Measurements from ENCODE around the gene GABRG3.

GABRG3 gene

DNA sequence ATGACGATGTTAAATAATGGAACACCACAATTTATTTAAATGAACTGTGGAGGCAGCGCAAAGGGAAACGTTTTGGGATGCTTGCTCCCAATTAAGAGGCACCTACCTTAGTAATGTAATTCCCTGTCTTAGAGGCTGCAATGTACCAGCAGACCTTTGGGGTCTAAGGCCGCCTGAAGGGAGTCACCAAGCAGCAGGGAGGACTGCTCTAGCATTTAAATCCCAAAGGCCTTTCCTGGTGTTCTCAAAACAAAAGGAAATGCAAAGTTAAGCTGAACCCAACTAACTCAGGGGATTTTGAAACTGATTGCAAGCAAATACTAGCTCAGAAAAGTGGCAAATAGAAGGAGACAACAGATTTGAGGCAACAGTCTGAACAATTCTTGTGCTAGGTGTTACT is 510.8 kb downstream of the GABRG3 start:
- no peak for DNase-seq

- no peak for DNase-seq
Observed at GRCh38 chr15:27482287-27482686, 511.3 kb downstream of the GABRG3 start.

- DNase-seq: no peak
Observed at GRCh38 chr15:27483124-27483523, 512.1 kb downstream of the GABRG3 start.

- no peak for DNase-seq
Observed at GRCh38 chr15:27485265-27485664, 514.3 kb downstream of the GABRG3 start.

GRCh38 chr15:27486051-27486450 is 515.1 kb downstream of the GABRG3 start:
- DNase-seq: no peak

- no peak for DNase-seq
Observed at GRCh38 chr15:27486683-27487647, 516.0 kb downstream of the GABRG3 start.

DNA sequence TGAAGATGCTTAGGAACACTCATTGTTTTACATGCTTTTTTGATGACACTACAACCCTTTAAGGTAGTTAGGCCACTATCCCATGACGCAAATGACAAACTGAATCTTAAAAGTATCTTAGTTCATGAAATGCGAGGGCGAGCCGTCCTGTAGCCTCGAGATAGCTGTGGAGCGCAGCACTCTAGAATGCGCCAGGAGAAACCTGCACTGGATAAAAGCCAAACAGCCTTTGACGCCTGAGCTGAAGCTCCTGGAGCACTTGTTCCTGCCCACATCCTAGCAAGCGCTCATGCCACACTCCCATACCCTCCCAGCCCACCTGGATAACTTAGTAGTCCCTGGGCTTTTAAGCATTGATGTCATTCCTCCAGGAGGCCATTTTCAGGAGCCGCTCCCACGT is 516.9 kb downstream of the GABRG3 start:
- no peak for DNase-seq

DNA sequence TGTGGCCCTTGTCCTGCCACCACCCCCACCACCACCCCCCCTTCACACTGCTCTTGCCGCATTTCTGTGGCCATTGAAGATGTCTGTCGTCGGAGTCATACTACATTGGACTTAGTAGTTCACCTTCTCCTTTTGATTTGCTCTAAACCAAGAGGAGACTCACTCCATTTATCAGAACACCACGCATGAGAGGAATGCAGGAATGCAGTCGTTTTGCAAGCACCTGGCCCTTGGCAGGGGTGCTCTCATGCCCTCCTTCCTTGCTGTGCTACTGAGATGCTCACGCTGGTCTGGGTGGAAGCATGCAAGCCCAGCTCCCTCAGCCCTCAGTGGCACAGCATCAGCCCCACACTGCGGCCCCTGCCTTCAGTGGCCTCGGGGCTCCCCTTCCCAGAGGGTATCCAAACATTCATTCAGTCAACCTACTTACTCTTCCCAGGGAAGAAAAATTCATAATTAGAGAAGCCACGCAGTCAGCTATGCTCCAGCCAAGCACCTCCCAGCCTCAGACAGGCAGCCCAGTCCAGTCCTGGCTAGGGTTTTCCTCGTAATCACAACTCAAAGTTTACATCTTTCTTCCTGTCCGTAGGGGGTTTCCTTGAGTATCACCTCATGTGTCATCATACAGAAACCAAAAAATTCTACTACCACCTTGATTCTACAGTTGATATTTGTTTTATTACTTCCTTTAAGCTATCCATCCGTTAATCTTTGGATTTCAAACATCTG is 520.0 kb downstream of the GABRG3 start:
- no peak for DNase-seq

DNA sequence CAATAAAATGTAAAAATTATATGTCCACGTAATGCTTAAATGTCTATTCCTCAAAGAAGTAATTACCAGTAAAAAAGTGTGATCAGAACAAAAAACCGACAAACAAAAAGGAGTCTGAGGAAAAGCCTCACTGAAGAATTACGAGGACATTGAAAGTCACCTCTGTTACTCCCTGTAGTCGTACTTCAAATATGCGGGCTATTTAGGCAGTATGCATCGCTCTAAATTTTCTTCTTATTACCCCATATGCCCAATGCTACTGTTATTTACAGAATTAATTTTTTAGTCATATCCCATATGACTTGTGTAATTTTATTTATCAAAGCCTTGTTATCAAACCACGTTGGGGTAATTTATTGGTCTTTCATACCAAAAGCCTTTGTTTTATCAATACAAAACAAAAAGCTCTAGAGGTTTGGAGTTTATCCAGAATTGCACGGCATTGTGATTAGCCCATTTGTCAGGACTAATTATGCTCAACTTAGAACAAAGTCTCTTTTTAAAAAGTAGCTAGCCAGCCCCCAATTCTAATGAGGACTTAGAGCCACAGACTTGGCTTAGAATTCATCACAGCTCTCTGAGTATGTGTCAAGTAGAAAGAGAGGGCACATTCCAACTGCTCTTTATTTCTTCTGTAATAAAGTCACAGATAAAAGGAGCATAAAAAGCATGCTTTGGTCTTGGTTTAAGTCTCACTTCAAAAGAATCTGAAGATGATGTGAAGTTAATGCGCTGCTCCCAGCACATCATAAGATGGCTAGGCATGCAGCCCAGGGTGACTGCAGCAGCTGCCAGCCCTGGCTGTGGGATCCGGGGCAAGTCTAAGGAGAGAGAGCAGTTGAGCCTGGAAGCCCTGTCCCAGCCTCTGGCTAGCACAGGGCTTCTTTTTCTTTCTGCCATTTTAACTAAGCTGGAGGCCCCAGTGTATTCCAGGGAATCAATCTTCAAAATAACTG is 521.0 kb downstream of the GABRG3 start:
- no peak for DNase-seq

DNA sequence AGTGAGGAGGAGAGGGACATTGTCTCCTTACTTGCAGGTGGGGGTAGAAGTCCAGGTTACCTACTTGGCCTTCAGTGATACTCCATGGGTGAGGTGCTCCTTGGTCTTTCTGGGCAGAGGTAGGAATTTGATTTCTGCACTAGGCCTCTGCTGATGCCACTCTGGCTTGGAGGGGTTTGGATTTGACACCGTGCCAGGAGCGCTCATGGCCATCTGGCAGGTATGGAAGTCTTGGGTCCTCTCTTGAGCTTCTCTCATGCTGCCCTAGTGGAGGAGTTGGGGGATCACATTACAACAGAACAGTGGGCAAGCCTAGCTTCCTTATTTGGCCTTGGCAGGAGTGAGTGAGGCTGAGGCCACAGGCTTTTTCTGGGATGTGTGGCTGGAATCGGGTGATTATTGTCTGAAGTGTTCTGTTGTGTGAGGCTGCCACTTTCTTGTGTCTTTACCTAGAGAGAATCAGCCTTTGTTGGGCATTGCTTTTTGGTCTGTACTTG is 525.0 kb downstream of the GABRG3 start:
- no peak for DNase-seq

GRCh38 chr15:27498700-27499099 is 527.7 kb downstream of the GABRG3 start:
- DNase-seq: no peak

DNA sequence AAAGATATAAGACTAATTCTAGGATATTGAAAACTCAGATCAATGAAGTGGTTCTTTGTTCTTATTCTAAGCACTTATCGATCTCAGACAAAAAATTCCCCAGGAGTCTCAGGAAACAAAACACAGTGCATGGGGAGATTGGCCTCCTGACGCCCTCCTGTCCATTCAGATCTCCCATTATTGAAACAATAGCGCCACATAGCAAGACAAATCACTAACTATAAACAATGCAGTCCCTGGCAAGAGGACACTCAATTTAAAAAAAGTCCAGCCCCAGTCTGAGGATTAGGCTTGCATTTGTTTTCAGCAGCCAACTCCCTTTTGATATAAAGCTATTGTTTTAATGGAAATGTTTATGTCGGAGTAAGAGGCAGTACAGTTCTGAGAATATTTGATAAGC is 528.2 kb downstream of the GABRG3 start:
- no peak for DNase-seq

- no peak for DNase-seq
Observed at GRCh38 chr15:27499719-27500118, 528.7 kb downstream of the GABRG3 start.

DNA sequence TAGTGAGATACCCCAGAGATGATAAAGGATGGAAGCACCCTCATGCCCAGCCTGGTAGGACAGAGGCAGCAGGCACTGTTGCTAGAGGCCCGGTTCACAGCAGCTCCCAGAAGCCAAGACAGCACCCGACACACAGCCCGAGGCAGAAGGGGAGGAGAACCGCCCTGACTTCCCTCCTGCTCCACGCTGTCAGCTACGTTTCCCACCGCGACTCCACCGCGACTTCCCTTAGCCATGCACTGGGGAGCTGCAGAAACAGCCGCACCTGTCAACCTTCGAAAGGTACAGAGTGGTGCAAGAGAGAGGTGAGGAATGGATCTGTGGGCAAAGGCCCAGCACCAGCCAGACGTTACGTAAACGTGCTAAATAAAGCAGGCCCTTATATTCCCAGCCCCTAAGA is 529.2 kb downstream of the GABRG3 start:
- DNase-seq: no peak

DNA sequence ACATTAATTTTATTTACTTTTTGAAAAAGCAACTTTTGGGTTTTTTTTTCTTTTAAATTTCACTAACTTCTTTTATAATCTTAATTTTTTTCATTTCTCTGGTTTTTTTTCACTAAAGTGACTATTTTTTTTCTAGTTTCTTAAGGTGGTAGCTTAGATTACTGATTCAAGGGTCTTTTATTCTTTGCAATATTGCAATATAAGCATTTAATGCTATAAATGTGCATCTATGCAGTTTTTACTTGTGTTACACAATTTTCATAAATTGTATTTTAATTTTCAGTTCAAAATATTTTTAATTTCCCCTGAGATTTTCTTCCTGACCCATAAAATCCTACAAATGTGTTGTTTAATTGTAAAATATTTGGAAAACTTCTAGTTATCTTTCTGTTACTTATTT is 535.8 kb downstream of the GABRG3 start:
- DNase-seq: no peak

- no peak for DNase-seq
Observed at GRCh38 chr15:27509014-27509413, 538.0 kb downstream of the GABRG3 start.

DNA sequence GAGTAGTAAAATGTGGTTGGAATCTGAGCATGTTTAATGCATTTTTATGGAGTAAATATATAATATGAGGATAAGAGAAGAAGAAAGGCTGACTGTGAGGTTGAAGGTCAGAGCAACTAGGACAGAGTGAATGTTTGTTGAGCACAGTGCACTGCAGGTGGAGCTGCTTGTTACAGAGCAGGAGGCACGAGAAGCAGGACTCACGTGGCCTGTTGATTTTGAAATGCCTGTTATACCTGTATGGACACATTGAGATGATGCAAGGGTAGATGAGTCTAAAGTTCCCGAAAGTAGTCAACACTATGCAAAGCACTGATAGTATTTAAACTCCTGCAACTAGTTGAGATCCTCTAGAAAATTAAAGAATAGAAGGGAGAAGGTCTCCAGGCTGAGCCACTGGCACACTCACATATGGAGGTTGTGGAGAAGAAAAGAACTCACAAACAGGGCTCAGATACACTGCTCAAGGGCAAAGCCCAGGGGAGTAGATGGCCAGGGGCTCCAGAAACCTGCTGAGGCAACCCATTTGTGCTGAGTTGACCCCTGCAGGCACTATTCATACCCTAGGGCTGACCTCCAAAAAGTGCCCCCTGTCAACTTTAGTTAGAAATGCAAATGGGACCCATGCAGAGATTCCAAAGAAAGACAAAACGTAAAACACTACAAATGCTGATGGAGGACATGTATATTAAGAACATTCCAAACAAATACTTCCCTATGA is 541.5 kb downstream of the GABRG3 start:
- DNase-seq: no peak

- no peak for DNase-seq
Observed at GRCh38 chr15:27514526-27514925, 543.5 kb downstream of the GABRG3 start.

GRCh38 chr15:27527490-27528067 is 556.6 kb downstream of the GABRG3 start:
- no peak for DNase-seq

- DNase-seq: no peak
Observed at GRCh38 chr15:27529399-27529798, 558.4 kb downstream of the GABRG3 start.

GRCh38 chr15:27530994-27531393 is 560.0 kb downstream of the GABRG3 start:
- no peak for DNase-seq

GRCh38 chr15:27532358-27532757 is 561.4 kb downstream of the GABRG3 start:
- no peak for DNase-seq

Measured in NCI-H226 (cell line).